Dedifferentiated amniotic fluid mesenchymal stem cell (primary cell): ENCODE results near the gene B9D1.
"Not testable (repeated sequence)": the region's sequence is repeated elsewhere in the genome, so short reads cannot be mapped to it uniquely, and the experiment has no call there.

Experiments
- DNase-seq: peaks from one replicate; pipeline ENCODE4 v3.0.0-alpha.2; 2016; ENCODE audit errors: extremely low spot score

The B9D1 gene

GRCh38 chr17:19359151-19359550 is 3.4 kb downstream of the B9D1 start:
- no peak for DNase-seq

GRCh38 chr17:19357761-19358160 is 4.8 kb downstream of the B9D1 start:
- no peak for DNase-seq

GRCh38 chr17:19357351-19357750 is 5.2 kb downstream of the B9D1 start:
- DNase-seq: no peak

- DNase-seq: no peak
These were observed 7.8 kb downstream of the B9D1 start for GRCh38 chr17:19354748-19355147.

- not testable (repeated sequence) for DNase-seq
These were observed 9.1 kb downstream of the B9D1 start for GRCh38 chr17:19353401-19353800.

- DNase-seq: no peak
These were observed 13.7 kb downstream of the B9D1 start for GRCh38 chr17:19348806-19349205.

- DNase-seq: no peak
These were observed 14.4 kb downstream of the B9D1 start for GRCh38 chr17:19348081-19348650.

- DNase-seq: no peak
These were observed 15.0 kb downstream of the B9D1 start for GRCh38 chr17:19347323-19348080.

- DNase-seq: peak; percentile 72
These were observed 15.9 kb downstream of the B9D1 start for GRCh38 chr17:19346351-19347255.

GRCh38 chr17:19345486-19346350 is 16.8 kb downstream of the B9D1 start:
- no peak for DNase-seq

GRCh38 chr17:19345067-19345460 is 17.5 kb downstream of the B9D1 start:
- DNase-seq: no peak

GRCh38 chr17:19344311-19345066 is 18.0 kb downstream of the B9D1 start:
- no peak for DNase-seq

GRCh38 chr17:19343671-19344151 is 18.8 kb downstream of the B9D1 start:
- DNase-seq: no peak

GRCh38 chr17:19343256-19343630 is 19.3 kb downstream of the B9D1 start:
- DNase-seq: no peak

- DNase-seq: no peak
These were observed 19.8 kb downstream of the B9D1 start for GRCh38 chr17:19342611-19343255.

- no peak for DNase-seq
These were observed 20.6 kb downstream of the B9D1 start for GRCh38 chr17:19341641-19342610.

GRCh38 chr17:19341211-19341631 is 21.3 kb downstream of the B9D1 start:
- no peak for DNase-seq

- no peak for DNase-seq
These were observed 23.1 kb downstream of the B9D1 start for GRCh38 chr17:19339341-19339815.
